ENCODE results near the gene KITLG. TPM values are rescaled to one million over a fixed set of nuclear protein-coding genes. Genes with fewer than 3 reads are reported as not detected.
"Not testable (repeated sequence)": the region's sequence is repeated elsewhere in the genome, so short reads cannot be mapped to it uniquely, and the experiment has no call there.

KITLG gene, protein sequence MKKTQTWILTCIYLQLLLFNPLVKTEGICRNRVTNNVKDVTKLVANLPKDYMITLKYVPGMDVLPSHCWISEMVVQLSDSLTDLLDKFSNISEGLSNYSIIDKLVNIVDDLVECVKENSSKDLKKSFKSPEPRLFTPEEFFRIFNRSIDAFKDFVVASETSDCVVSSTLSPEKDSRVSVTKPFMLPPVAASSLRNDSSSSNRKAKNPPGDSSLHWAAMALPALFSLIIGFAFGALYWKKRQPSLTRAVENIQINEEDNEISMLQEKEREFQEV
- total RNA-seq (2014; rRNA removed; shearing (Covaris generic)) = 0.07 TPM in 1 of 2 replicates, not detected in the other

DNA sequence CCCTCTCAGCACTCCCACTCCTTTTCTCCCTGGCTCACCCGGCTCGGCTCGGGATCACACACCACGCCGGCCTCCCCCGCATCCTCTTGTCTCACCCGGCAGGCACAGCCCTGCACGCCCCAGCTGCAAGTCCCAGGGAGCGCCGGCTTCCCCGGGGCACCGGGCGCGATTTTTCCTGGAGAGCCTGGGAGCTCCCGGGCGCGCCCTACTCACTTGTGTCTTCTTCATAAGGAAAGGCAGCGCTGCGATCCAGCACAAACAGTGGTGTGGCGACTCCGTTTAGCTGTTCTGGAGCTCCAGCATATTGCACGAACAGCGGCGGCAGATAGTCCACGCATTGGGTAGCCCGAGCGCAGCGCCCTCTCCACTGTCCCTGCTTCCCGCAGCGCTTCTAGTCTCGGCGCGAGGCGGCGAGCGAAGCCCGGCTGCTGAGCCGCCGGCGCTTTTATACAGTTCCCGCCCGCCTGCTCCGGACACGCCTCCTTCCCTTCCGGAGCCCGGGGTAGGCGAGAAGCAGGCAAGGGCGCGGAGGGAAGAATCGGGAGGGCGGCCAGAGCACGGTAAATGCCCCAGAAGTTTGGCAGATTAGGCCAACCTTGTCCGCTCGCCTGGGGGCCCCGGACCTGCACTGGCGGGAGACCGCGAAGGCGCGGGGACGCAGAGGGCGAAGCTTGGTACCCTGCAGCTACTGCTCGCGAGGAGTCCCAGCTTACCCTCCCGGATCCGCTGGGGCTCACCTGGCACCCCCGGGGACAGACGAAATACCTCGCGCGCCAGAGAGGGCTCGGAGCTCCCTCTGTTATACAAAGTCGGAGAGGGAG lies at the start of gene KITLG:
KITLG (minus strand) TSS at position 421 of the 821 bp plus-strand sequence; CDS start at position 228, 193 bp downstream.
- in situ Hi-C loops (cut with HindIII; ENCODE audit: low sequenced_read_pairs) = no loop called here
- peak; percentile 21 for DNase-seq (ENCODE audit: low spot score)

DNA sequence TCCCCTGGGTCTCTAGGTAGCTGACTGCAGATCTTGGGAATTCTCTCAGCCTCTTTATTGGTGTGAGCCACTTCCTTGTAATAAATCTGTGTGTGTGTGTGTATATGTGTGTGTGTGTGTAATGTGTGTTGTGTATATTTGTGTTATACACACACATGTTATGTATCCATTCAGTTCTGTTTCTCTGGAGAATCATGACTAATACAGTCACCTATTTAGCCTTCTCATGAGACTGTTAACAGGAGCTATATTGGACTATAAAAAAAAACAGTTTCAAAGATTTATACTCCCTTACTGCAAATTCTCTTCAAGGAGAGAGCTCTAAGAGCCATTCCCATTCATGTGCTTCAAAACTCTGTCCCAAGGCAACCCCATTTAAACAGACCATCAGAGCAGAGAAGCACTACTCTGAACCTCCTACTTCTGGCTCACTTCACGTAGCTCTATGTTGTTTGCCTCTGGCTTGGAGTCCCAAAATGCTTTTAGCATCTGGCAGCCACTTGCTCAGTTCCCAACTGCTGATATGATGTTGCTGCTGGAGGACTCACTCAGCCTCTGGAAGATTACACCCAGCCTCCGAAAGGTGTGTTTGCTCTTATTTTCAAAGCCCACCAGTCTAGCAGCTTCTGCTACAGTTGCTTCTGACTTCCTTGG lies 48.7 kb upstream of the KITLG start:
- in situ Hi-C loops (cut with HindIII; ENCODE audit: low sequenced_read_pairs) = no loop called here
- DNase-seq (ENCODE audit: low spot score) = no peak

DNA sequence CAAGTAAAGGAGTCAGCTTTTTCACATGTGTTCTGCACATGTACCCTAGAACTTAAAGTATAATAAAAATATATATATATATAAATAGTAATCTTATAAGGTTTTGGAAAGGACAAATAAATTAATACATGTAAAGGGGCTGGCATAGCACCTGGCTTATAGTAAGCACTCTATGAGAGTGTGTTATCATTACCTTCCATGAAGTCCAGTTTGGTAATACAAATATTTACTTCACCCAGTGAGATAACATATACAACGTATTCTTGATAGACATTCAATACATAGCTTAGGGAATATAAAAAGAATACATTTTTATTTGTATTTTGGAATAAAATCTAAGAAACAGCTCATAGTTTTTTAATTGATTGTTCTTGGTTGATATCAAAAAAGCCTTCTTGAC lies 47.8 kb upstream of the KITLG start:
- DNase-seq (ENCODE audit: low spot score); in situ Hi-C loops (cut with HindIII; ENCODE audit: low sequenced_read_pairs): not testable (repeated sequence)

DNA sequence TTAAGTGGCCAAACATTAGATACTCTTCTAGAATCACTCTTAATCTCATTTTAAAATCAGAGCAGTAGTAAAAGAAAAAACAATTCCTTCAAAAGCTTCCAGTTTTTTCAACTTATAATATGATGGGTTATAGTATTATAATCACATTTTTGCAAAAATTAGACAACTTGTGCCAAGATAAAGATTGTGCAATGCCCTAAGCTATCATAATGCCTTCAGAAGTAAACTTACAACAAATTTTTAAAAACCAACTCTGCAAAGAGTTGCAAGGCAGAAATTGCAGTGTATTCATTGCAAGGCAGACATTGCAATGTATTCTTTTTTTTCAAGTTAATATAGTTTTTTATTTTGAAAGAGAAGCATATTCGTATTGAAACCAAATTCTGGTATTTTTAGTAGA lies 47.2 kb upstream of the KITLG start:
- in situ Hi-C loops (cut with HindIII; ENCODE audit: low sequenced_read_pairs) = no loop called here
- DNase-seq (ENCODE audit: low spot score) = no peak

DNA sequence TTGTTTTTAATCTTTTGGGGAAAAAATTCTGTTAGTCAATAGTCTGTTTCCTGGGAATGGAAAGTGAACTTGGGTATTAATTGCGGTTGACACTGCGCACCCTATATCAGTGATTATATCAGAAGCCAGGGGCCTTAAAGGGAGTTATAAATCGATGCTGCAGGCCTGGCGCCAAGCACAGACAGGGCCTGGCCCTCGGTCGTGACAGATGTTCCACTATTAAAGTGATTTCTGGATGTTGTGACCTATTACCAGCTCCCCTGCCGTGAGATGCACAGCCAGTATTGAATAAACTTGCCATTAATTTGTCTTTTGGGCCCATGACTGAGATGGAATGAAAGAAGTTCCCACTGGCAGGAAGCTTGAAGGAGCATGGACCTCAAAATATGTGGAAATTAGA lies 45.1 kb upstream of the KITLG start:
- in situ Hi-C loops (cut with HindIII; ENCODE audit: low sequenced_read_pairs) = no loop called here
- DNase-seq (ENCODE audit: low spot score) = no peak

DNA sequence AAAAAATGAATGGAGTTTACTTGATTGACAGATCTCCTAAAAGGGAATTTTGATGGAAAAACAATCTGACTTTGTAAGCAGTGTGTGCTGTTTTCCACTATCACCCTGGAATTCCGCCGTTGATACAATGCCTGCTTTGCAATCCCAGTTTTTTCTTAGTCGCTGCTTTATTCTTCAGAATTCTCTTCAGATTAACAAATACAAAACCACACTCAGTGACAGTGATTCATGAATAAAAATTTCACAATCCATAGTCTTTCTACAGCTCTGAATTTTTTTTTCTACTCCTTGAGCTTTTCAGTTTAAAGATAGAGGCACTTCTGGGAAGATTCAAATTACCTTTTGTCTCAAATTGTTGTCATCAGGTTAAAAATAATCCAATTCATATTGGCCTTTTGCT lies 44.6 kb upstream of the KITLG start:
- DNase-seq (ENCODE audit: low spot score) = no peak
- in situ Hi-C loops (cut with HindIII; ENCODE audit: low sequenced_read_pairs) = no loop called here

DNA sequence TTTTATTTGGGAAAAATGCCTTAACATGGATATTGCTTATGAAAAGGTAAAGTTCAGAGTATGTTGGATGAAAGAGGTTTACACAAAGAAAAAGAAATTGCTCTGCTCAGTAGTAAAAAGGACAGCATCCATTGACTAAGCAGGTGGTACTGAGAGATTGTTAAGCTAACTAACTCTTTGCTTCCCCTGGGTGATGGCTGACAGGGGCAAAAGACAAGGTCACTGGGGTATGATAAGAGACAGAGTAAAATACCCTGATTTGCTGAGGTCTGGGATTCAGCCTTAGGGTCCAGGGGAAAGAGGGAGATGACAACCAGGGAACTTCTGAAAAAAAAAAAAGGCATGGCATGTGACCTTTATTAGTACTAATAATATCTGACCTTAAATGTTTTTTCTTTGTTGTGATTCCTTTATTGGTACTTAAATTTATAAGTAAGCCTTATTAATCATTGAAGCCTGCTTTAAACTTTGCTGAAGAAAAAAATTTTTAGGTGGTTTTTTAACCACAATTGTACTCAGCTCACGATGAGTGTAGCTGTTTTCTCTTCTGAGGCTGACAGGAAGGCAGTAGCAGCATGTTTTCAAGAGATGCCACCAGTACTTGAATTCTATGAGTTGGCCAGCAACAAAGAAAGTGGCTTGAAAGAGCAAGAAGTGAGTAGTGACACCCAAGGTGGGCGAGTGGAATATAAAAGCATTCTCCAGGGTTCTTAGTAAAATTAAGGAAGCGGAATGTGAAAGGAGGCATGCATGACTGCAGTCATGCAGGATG lies 43.7 kb upstream of the KITLG start:
- no peak for DNase-seq (ENCODE audit: low spot score)
- in situ Hi-C loops (cut with HindIII; ENCODE audit: low sequenced_read_pairs) = no loop called here

DNA sequence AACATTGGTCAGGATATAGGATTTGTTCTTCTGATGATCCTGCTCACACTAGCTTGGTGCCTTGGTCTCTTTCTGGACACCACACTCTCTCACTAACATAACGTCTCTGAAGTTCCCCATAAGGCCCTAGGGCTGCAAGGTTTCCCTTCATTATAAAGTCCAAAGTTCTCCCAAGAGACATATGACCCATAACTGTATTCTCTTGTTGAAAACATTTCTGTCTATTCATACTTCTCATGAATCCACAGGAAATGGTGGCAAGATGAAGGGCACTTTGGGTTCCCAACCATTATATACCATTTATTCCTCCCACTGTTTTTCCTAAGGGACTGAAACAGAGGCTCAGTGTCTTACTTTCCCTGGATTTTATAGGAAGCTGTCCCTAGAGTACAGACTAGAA lies 37.1 kb upstream of the KITLG start:
- in situ Hi-C loops (cut with HindIII; ENCODE audit: low sequenced_read_pairs) = no loop called here
- DNase-seq (ENCODE audit: low spot score) = no peak

DNA sequence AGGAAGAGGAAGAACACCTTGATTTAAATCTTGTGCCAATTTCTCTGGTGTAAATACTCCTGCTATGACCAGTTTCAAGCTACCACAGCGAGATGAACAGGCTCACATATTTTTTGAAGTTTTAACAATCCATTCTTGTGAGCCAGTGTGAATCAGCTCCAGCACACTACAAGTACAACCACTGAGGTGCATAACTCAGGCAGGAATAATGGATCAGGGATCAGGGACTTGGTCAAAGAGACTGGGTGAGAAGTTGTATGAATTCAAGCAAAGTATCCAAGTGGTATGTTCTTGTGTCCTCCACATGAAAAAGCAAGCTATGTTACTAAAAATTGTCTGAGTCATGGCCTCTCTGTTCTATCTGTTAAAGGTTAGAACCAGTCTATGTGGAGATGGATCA lies 35.2 kb upstream of the KITLG start:
- in situ Hi-C loops (cut with HindIII; ENCODE audit: low sequenced_read_pairs) = no loop called here

DNA sequence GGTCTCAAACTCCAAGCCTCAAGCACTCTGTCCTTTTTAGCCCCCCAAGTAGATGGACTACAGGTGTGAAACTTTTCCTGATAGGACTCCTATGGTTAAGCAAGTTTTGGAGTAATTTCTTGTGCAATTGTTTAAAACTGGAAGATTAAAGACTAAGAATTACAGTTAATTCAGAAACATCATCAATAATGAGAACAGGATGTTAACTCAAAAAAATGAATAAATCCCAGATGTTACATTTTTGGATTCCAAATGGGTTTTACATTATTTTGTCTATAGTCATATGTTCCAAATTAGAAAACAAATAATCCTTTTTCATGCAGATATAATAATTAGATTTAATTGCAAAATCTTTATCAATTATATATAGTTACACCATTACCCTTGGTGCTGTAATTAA lies 24.4 kb upstream of the KITLG start:
- DNase-seq (ENCODE audit: low spot score) = no peak
- in situ Hi-C loops (cut with HindIII; ENCODE audit: low sequenced_read_pairs) = no loop called here

More for the DNA sequence above, 35.2 kb upstream of the KITLG start:
- DNase-seq (ENCODE audit: low spot score) = no peak

DNA sequence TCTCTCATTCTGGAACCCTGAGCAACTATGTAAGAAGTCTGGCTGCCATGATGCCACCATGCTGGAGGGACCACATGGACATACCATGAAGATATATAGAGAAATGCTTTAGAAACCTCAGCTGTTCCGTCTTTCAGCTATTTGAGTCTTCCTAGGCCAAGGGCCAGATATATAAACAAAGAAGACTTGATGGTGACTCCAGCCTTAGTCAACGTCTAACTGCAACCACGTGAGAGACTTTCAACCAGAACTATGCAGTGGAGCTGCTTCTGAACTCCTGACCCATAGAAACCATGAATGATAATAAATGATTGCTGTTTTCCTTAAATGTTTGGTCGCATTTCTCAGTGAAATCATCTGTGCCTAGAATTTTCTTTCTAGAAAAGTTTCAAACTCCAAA lies 20.0 kb upstream of the KITLG start:
- in situ Hi-C loops (cut with HindIII; ENCODE audit: low sequenced_read_pairs) = no loop called here
- DNase-seq (ENCODE audit: low spot score) = no peak

DNA sequence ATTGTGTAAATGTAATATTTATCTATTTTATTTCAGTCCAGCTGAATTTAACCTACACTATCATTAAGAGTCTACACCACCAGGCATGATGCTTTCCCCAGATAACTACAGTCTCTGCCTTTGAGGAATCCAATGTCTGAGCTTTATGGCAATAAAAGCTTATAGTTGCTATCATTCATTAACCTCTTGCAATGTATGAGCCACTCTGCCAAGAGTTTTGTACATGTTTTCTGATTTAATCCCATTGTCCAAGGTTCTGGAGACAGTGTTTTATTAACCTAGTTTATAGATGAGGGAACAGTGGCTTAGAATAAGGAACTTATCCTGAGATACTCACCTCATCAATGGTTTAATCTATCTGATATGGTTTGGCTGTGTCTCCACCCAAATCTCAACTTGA lies 17.1 kb upstream of the KITLG start:
- in situ Hi-C loops (cut with HindIII; ENCODE audit: low sequenced_read_pairs) = no loop called here
- no peak for DNase-seq (ENCODE audit: low spot score)

DNA sequence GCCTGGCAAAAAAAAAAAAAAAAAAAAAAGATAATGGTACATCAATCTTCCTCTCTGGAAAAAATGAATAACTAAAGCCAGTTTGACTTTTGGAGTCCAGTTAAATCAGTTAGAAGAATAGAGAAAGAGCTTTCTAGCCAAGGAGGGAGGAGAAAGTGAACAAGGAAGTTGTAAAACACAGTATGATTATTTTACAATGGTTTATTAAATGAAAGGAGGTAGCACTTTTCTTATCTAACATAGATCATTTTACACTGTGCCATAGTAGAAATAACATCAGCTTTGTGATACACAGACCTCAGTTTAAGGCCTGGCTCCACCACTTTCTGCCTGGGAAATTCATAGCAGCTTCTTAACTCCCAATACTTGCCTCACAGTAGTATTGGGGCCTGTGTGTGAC lies 15.4 kb upstream of the KITLG start:
- DNase-seq (ENCODE audit: low spot score) = no peak
- in situ Hi-C loops (cut with HindIII; ENCODE audit: low sequenced_read_pairs) = no loop called here

DNA sequence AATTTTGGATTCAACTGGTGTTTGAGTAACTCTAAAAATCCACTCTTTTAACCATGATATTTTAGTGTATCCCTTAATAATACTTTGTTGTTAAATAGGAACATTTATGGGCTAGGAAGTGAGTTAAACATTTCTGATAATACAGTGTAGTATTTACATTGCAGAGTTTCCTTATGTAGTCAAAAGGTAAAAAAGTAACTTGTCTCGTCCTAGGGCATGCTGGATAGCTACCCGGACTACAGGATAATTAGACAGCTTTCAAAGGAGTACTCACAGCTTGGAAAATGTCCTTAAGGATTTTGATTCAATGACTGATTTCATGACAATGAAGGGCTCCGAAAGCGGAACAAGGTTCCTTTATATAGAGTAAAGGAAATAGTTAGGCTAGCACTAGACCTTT lies 14.5 kb upstream of the KITLG start:
- in situ Hi-C loops (cut with HindIII; ENCODE audit: low sequenced_read_pairs) = no loop called here

DNA sequence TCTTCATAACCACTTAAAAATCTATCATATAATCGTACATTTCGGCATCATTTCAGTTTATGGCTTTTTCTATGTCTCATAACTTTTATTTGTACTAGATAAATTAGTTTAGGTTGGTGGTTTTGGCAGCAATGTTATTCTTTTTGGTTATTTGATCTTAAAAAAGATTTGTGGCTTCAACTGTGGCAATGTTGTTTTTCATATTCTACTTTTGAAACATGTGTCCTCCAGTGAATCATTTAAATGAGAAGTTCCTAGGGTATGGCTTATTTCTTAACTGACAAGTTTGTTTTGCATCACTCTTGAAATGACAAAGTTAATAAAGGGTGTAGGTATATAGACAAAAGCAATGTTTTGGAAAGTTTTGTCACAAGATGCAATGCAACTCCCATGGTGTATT lies 11.1 kb upstream of the KITLG start:
- in situ Hi-C loops (cut with HindIII; ENCODE audit: low sequenced_read_pairs) = no loop called here
- DNase-seq (ENCODE audit: low spot score) = no peak

More for the DNA sequence above, 14.5 kb upstream of the KITLG start:
- no peak for DNase-seq (ENCODE audit: low spot score)

DNA sequence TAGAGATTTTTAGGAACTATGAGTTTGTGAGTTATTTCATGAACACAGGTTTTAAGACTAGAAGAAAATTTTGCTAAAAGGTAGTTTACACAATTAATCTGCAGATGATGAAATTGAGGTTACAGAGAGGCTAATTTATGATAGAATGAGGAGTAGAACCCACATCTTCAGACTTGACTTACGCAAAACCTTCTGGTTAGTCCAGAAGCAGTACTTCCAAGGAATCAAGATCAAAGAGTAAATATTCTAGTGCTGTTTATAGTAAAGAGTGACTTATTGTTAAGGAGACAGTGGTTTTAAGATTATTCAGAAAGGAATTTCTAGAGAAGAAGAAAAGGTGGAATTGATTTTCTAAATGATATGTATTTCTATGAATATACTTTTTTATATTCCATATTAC lies 10.6 kb upstream of the KITLG start:
- DNase-seq (ENCODE audit: low spot score) = no peak
- in situ Hi-C loops (cut with HindIII; ENCODE audit: low sequenced_read_pairs) = no loop called here

DNA sequence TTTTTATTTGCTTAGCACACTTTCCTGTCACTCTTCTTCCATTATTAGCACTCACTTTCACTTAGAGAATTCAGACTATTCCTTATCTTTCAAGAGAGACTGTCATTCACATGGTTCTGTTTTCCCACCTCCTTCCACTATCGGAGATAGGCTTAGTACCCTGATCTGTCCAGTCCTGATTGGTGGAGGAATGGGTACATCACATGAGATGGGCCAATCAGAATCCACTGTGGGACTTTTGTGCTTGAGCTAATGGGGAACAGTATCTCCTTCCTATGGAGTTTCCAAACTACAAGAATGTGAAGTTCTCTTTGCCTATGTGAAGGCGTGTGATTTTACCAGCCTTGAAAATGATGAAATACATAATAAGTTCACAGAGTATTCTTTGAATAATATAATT lies 4.8 kb upstream of the KITLG start:
- DNase-seq (ENCODE audit: low spot score) = no peak
- in situ Hi-C loops (cut with HindIII; ENCODE audit: low sequenced_read_pairs) = no loop called here

DNA sequence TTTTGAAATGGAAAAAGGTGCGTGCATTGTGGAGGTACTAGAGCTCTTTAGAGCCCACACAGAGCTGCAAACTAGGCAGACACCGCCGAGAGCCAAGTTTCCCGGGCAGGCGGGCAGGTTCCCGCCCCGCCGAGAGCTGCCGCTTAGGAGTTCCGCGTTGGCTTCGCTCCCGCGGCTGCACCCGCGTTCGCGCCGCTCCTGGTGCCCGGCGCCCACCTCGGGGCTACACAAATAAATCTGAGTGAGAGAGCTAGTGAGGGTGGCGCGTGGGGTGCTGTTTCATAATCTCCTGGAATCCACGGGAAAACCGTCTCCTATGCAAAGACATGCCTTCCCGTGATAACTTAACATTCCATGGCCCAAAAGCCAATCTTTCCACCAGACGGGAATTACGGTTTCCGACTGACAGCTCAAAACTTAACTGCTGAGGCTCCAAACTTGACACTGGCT lies 645 bp downstream of the KITLG start:
- in situ Hi-C loops (cut with HindIII; ENCODE audit: low sequenced_read_pairs) = no loop called here
- DNase-seq (ENCODE audit: low spot score) = no peak

DNA sequence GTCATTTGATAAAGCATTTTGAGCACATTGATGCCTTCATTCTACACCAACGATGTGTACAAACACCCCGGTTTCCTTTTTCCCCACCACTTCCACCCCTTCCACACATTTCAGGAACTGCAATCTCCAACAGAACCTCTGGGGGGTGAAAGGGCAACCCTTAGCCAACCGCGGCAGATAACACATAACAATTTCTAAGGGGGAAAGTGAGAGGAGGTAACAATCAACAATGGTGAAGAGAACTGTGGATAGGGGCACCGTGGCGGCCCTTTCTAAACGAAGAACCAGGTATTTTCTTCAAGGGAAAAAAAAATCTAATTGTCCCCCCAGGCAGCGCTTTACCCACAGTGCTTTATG lies 1.1 kb downstream of the KITLG start:
- no peak for DNase-seq (ENCODE audit: low spot score)
- in situ Hi-C loops (cut with HindIII; ENCODE audit: low sequenced_read_pairs) = no loop called here

All from G401 (cell line).